C4-2B (cell line): ENCODE data around the gene PHACTR1.

Experiments used
- ZFX ChIP-seq: fragments of 450-650 bp; IDR thresholded peaks from 2 replicates; pipeline ENCODE4 v1.6.1; 2017
- TF ChIP-seq, protein P1 (sequence below): fragments of 450-650 bp; conservative IDR thresholded peaks from 2 replicates; pipeline ENCODE4 v1.5.1; 2017; ENCODE audit warnings: mild to moderate bottlenecking

DNA sequence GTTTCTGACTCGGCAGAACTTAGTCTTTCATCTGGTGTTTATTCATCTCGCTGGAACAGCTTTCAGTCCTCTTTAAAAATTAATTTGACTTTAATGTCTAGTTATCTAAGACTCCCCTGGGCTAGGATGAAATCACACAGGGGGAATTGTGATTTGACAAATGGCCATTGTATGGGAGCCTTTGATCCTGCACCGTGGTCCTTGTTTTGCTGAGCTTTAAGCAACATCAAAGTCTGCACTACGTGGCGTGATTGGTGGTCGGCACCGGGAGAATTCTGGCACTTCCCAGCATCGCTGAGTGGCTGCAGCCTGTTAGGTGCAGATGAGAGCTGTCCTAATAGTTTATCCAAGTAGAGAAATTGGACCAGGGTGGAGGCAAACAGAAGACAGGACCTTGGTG lies 464.8 kb downstream of the PHACTR1 start:
- TF ChIP-seq, protein P1, sequence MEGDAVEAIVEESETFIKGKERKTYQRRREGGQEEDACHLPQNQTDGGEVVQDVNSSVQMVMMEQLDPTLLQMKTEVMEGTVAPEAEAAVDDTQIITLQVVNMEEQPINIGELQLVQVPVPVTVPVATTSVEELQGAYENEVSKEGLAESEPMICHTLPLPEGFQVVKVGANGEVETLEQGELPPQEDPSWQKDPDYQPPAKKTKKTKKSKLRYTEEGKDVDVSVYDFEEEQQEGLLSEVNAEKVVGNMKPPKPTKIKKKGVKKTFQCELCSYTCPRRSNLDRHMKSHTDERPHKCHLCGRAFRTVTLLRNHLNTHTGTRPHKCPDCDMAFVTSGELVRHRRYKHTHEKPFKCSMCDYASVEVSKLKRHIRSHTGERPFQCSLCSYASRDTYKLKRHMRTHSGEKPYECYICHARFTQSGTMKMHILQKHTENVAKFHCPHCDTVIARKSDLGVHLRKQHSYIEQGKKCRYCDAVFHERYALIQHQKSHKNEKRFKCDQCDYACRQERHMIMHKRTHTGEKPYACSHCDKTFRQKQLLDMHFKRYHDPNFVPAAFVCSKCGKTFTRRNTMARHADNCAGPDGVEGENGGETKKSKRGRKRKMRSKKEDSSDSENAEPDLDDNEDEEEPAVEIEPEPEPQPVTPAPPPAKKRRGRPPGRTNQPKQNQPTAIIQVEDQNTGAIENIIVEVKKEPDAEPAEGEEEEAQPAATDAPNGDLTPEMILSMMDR, result no peak
- TF ChIP-seq ZFX, result no peak
